Natural killer cell (primary cell): ENCODE data around the gene TMEM18. TPM values are rescaled to one million over a fixed set of nuclear protein-coding genes. Genes with fewer than 3 reads are reported as not detected.
A peak's percentile ranks its signal among the peaks of the same experiment; 100 is the strongest.

ENCODE experiments used
- ATAC-seq, 3 donors: fragments of 150-1000 bp in 2 of 3; fragments of 200-7000 bp in 1 of 3; cut with Tn5 transposase; 1 replicate in 1 of 3; 2 replicates in 2 of 3; pipeline ENCODE4 v1.10.0; 2021; ENCODE audit warnings: mild to moderate bottlenecking in 2 of 3, moderate library complexity in 2 of 3
- DNase-seq, 2 donors: peaks; one replicate each; pipeline versions ENCODE4 v3.0.0 to v3.0.0-alpha.2; 2013 to 2021; ENCODE audit warnings: mixed read lengths in 1 of 2
- H3K27ac ChIP-seq: one replicate; pipeline ENCODE4 v1.5.1; 2013; ENCODE audit warnings: mild to moderate bottlenecking, low read length
- H3K27me3 ChIP-seq: one replicate; pipeline ENCODE4 v1.6.1; 2013; ENCODE audit warnings: low read length; ENCODE audit not compliant: control insufficient read depth, insufficient read depth
- H3K36me3 ChIP-seq: one replicate; pipeline ENCODE4 v1.6.1; 2013; ENCODE audit warnings: low read length; ENCODE audit not compliant: control insufficient read depth, insufficient read depth
- H3K4me1 ChIP-seq: one replicate; pipeline ENCODE4 v1.6.1; 2013; ENCODE audit warnings: low read length; ENCODE audit not compliant: control insufficient read depth, insufficient read depth
- H3K4me3 ChIP-seq: one replicate; pipeline ENCODE4 v1.5.1; 2013; ENCODE audit warnings: low read length
- H3K9me3 ChIP-seq: one replicate; pipeline ENCODE4 v1.6.1; 2013; ENCODE audit warnings: low read length; ENCODE audit not compliant: control insufficient read depth, insufficient read depth
- H3K27ac Mint-ChIP-seq, 2 donors: one replicate each; pipeline ENCODE4 v1.8.0; 2022; ENCODE audit warnings: mild to moderate bottlenecking in 2 of 2, mixed read lengths in 2 of 2, moderate library complexity in 1 of 2
- H3K27me3 Mint-ChIP-seq, 2 donors: one replicate each; pipeline ENCODE4 v1.8.0; 2022; ENCODE audit warnings: low read depth in 2 of 2, mixed read lengths in 2 of 2
- H3K36me3 Mint-ChIP-seq: one replicate; pipeline ENCODE4 v1.8.0; 2022; ENCODE audit warnings: mixed read lengths
- H3K4me1 Mint-ChIP-seq, 2 donors: one replicate each; pipeline ENCODE4 v1.8.0; 2022; ENCODE audit warnings: mixed read lengths in 2 of 2
- H3K4me3 Mint-ChIP-seq: one replicate; pipeline ENCODE4 v1.8.0; 2022; ENCODE audit warnings: mild to moderate bottlenecking, moderate library complexity, mixed read lengths
- H3K9me3 Mint-ChIP-seq, 2 donors: one replicate each; pipeline ENCODE4 v1.8.0; 2022; ENCODE audit warnings: mixed read lengths in 2 of 2
- CTCF ChIP-seq: fragments of 200-600 bp; IDR thresholded peaks from one replicate; pipeline ENCODE4 v1.8.0; 2022; ENCODE audit warnings: antibody characterized with exemption
- WGBS: methylation state at CpG from one replicate; pipeline ENCODE4 v1.1.7; 2013; ENCODE audit warnings: missing lambda C conversion rate; ENCODE audit not compliant: insufficient coverage; 5-methylcytosine and 5-hydroxymethylcytosine counted together
- intact Hi-C: fragments of 100-400 bp; cut with micrococcal nuclease; formaldehyde crosslinking; loops from one replicate; pipeline ENCODE4 v1.14.2; 2022
- total RNA-seq, 4 donors: library from RNA; stranded (reverse); fragments of 120-200 nt in 1 of 4; gene quantifications; one replicate each; pipeline versions ENCODE4 v1.2.3 to v1.2.4, GENCODE V29; 2013 to 2022

Gene TMEM18
- total RNA-seq, 3 donors from 2014 or later (not counting 1 experiment from before 2014, with no cell fraction given), result 22.0 to 30.8 (median 22.1) TPM

GRCh38 chr2:680496-680895 is 3.3 kb upstream of the TMEM18 start:
- Histone ChIP-seq H3K4me1 (peaks cover 13% of the 10 kb centered on the region), H3K36me3 (no peaks in the 10 kb centered on the region), H3K4me3 (no peak overlapping the region), H3K27me3 (no peaks in the 10 kb centered on the region), H3K27ac (no peak overlapping the region), H3K9me3 (peaks cover 12% of the 10 kb centered on the region)
- peaks cover 3 to 11% of the 10 kb centered on the region in 2 donors for H3K27me3 Mint-ChIP-seq
- intact Hi-C loops, result no loop called here
- H3K4me1 Mint-ChIP-seq, result peaks cover 27 to 34% of the 10 kb centered on the region in 2 donors
- ATAC-seq (no peak), DNase-seq (no peak)
- no peak for TF ChIP-seq CTCF
- peak overlapping the region in 1 of 2 donors; percentile 50 for H3K27ac Mint-ChIP-seq
- WGBS, result 97% methylated on average over 6 of the region's 8 CpGs
- H3K36me3 Mint-ChIP-seq, result peaks cover 21% of the 10 kb centered on the region
- no peak overlapping the region for H3K4me3 Mint-ChIP-seq
- peaks cover 3 to 11% of the 10 kb centered on the region in 2 donors for H3K9me3 Mint-ChIP-seq

- no peak for DNase-seq
- peaks cover 16% of the 10 kb centered on the region for H3K4me1 ChIP-seq
- WGBS, result 97% methylated on average over 9 of the region's 9 CpGs
- Mint-ChIP-seq H3K9me3 (no peaks in the 10 kb centered on the region), H3K4me1 (peaks cover 37 to 45% of the 10 kb centered on the region in 2 donors), H3K4me3 (peak overlapping the region; percentile 98), H3K27me3 (no peaks in the 10 kb centered on the region), H3K36me3 (peaks cover 5% of the 10 kb centered on the region), H3K27ac (peak overlapping the region; percentile 98)
- no peak for ATAC-seq
- no peaks in the 10 kb centered on the region for H3K27me3 ChIP-seq
- peaks cover 4% of the 10 kb centered on the region for H3K9me3 ChIP-seq
- H3K4me3 ChIP-seq, result no peak overlapping the region
- intact Hi-C loops, result loop anchor here (5.0 kb wide), 1 partner anchor 242 kb away; no protein-coding TSS in a partner anchor
- TF ChIP-seq CTCF, result no peak
- no peaks in the 10 kb centered on the region for H3K36me3 ChIP-seq
- no peak overlapping the region for H3K27ac ChIP-seq
Observed at GRCh38 chr2:678964-679363, 1.8 kb upstream of the TMEM18 start.

GRCh38 chr2:677959-678550 is 849 bp upstream of the TMEM18 start:
- H3K4me1 Mint-ChIP-seq, result peaks cover 38 to 46% of the 10 kb centered on the region in 2 donors
- H3K27me3 ChIP-seq, result no peaks in the 10 kb centered on the region
- no peaks in the 10 kb centered on the region for H3K36me3 Mint-ChIP-seq
- peak overlapping the region; percentile 98 for H3K4me3 Mint-ChIP-seq
- 67% methylated on average over 9 of the region's 9 CpGs for WGBS
- H3K27ac Mint-ChIP-seq, result peak overlapping the region; percentile 98
- intact Hi-C loops, result loop anchor here (5.0 kb wide), 1 partner anchor 241 kb away; no protein-coding TSS in a partner anchor
- no peaks in the 10 kb centered on the region for H3K9me3 Mint-ChIP-seq
- peak overlapping the region; percentile 90 for H3K4me3 ChIP-seq
- no peaks in the 10 kb centered on the region for H3K9me3 ChIP-seq
- no peaks in the 10 kb centered on the region for H3K27me3 Mint-ChIP-seq
- H3K27ac ChIP-seq, result peak overlapping the region; percentile 98
- no peaks in the 10 kb centered on the region for H3K36me3 ChIP-seq
- ATAC-seq (no peak), DNase-seq (peak in 1 of 2 donors; percentile 23)
- TF ChIP-seq CTCF, result no peak
- peaks cover 16% of the 10 kb centered on the region for H3K4me1 ChIP-seq
